ENCODE data around the gene NRP1.

The NRP1 gene

GRCh38 chr10:33350041-33350440 is 15.6 kb upstream of the NRP1 start:
- in situ Hi-C loops (cut with MboI; ENCODE audit: low sequenced_read_pairs) = no loop called here

DNA sequence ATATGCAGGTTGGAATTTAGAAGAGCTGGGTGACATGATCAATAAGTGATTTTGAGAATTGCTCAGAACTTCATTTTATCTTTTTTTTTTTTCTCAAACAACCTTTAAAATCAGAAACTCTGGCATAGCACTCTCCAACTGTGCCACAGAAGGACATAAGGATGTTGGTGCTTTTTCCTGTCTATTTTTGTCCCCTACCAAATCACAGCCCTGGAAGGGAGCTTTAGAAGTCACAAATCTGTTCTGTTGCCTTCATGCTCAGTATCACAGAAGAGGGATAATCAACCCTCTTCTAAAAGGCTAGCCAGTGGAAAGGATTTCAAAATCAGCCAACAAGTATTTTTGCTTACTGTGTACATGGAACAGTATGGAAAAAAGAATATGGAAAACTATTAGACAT is 14.8 kb upstream of the NRP1 start:
- in situ Hi-C loops (cut with MboI; ENCODE audit: low sequenced_read_pairs) = no loop called here

GRCh38 chr10:33347211-33347610 is 12.7 kb upstream of the NRP1 start:
- in situ Hi-C loops (cut with MboI; ENCODE audit: low sequenced_read_pairs) = no loop called here

- in situ Hi-C loops (cut with MboI; ENCODE audit: low sequenced_read_pairs) = no loop called here
Measured at GRCh38 chr10:33345236-33345635, 10.8 kb upstream of the NRP1 start.

DNA sequence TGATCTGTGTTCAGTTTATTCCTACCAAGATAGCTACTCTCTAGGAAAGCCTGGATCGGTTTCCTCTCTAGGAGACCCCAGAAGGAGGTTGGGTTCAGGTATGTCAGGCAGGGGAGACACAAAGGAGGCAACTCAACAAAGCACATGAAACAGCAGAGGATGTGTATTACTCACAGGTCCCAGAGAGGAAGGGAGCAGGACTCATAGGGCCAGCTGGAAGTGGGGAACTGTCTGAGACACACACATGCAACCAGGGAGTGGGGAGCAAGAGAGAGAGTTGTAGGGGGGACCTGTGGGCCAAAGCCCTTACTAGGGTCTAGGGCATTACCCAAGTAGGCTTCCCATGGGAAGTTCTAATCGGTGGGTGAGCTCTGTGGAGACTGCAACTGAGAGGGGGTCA is 10.2 kb upstream of the NRP1 start:
- in situ Hi-C loops (cut with MboI; ENCODE audit: low sequenced_read_pairs) = no loop called here

DNA sequence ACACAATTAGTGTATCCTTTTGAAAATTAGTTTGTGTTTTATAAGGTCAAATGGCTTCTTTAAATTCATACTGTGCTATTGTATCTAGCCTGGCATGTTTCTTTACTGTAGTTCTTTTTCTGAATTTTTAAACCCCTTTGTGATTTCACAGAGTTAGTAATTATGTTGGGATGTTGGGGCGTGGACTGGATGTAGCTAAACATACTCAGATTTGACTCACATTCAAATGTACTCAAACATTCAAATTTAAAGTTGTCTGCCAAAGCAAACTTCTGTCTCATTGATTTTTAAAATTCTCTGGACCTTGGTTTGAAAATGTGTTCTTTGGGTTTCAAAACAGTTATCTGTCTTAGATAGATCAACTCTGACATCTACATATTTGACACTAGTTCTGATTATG is 7.2 kb upstream of the NRP1 start:
- in situ Hi-C loops (cut with MboI; ENCODE audit: low sequenced_read_pairs) = no loop called here

DNA sequence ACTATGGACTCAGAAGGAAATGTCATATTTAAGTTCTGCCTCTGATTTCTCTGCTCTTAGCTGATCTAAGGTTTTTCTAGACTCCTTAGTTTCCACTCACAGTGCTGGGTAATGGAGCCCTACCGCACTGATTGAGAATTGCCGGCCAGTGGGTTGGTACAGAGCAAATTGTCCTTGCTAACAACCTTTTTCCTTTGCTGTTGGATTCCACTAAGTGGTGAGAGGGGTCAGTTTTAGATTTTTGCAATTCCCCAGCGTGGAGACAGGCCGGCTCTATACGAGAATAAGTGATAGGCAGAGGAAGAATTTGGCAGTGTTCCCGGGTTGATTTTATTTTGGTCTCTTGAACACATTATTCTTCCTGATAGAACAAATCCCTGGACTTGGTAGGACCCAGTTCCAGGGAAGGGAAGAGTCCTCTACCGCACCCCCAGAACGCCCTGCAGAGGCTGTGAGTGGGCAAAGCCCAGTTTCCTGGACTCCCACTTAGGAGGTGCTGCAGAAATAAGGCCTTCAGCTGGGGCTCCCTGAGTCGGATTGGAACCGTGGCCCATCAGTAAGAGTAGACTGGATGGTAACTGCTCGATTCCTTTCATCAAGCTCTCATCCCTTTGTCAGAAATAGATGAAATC is 3.0 kb upstream of the NRP1 start:
- in situ Hi-C loops (cut with MboI; ENCODE audit: low sequenced_read_pairs) = no loop called here

DNA sequence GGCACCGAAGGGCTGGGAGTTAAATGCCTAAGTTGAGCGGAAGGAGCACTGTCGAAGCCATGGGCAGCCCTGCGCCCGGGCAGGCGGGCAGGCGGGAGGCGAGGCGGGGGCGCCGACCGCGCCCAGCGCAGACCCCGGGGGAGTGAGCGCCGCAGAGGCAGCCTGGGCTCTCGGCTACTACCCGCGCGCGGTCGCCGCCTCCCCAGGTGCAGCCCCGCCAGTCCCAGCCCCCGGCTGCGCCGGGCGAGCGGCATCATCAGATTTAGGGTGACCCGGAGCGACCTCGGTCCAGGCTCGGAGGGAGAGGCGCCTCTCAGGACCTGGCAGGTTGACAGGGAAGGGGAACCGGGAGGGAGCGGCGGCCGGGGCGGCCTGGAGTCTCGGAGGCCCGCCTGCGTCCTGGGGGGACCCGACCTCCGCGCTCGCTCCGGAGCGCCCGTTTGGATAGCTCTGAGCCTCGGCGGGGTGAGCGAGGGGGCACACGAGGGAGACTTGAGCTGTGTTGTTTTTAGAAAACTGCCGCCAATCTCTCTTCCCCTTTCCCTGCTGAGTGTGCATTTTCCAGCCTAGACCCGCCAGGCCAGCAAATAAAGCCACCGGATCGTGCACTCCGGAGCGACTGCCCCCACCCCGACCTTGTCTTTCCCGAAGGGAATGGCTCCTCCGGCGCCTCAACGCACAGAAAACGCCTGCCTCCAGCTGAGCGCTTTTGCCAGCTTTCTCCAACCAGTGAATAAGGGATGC is 2.3 kb upstream of the NRP1 start:
- in situ Hi-C loops (cut with MboI; ENCODE audit: low sequenced_read_pairs) = no loop called here

- in situ Hi-C loops (cut with MboI; ENCODE audit: low sequenced_read_pairs) = no loop called here
Measured at GRCh38 chr10:33335801-33336581, 1.5 kb upstream of the NRP1 start.

GRCh38 chr10:33335551-33335800 is 1.0 kb upstream of the NRP1 start:
- in situ Hi-C loops (cut with MboI; ENCODE audit: low sequenced_read_pairs) = no loop called here

GRCh38 chr10:33334805-33335550 is 511 bp upstream of the NRP1 start:
- in situ Hi-C loops (cut with MboI; ENCODE audit: low sequenced_read_pairs) = no loop called here

DNA sequence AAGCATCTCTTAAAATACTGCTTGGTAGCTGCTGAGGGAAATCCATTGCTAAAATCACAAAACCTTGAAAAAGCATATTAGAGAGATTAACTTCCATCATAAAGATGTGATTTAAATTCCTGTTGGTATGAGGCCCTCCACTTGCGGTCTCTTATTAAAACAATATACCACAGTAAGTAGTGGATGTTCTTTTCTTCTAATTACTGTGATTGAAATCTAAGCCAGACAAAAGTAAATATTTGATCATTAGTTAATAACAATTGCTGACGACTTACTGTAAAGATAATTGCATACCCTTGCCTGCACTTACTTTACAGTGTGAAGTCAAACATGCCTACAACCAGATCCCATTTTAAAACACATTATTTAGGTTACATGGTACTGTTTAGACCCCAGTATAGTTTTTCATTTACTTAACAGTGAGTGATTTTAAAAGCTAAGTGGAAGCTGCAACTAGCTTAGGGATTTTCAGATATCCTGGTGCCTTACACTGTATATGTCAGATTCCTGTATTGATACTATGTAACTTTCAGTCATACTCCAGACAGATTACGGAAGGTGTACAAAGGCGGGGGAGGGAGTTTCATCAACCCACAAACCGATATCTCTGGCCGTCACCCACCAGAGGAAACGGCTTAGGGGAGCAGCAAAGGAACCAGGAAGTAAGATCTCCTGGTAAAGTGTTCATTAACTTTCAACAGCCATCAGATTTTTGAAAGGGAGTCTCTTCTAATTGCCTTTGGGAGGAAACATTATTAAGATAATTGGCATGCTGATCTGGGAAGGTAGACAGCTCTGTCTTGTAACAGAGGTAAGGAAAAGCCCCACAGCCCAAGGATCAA is 986 bp downstream of the NRP1 start:
- in situ Hi-C loops (cut with MboI; ENCODE audit: low sequenced_read_pairs) = no loop called here

DNA sequence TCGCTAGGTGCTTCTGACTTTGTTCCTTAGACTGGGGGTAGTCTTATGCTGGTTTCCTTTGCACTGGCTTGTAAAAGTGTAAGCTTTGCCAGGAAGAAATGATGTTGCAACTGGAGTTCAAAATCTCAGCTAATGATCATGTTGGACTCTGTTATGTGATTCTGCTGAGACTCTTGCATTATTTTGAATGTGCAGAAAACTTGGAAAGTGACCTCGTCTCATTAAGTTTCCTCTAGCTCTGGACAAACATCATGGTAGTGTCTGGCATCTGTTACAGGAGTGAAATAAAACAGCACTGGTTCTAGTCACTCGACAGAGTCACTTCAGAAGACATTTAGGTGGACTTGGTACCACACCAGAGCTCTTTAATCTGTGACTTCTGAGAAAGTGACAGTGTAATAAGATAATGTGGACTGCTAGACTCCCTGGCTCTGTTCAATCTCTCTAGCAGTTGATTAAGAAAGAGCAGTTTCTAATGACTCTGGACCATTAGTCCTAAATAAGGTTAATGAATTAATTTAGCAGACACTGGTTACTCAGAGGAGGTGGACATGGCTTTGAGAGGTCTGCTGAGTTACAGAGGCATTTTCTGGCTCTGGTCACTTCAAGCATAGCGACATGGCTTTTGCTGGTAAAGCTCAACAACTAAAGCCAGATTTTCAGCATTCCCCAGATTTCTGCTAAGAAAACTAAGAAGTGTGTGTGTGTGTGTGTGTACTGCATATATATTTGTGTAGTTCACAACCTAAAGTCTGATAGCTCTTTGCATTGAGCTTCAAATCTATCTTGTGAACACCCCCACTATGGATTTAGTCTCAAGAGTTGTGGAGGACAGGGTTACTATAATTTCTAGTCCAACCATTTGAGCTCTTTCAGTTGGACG is 2.0 kb downstream of the NRP1 start:
- in situ Hi-C loops (cut with MboI; ENCODE audit: low sequenced_read_pairs) = no loop called here

GRCh38 chr10:33331379-33331694 is 3.1 kb downstream of the NRP1 start:
- in situ Hi-C loops (cut with MboI; ENCODE audit: low sequenced_read_pairs) = no loop called here

DNA sequence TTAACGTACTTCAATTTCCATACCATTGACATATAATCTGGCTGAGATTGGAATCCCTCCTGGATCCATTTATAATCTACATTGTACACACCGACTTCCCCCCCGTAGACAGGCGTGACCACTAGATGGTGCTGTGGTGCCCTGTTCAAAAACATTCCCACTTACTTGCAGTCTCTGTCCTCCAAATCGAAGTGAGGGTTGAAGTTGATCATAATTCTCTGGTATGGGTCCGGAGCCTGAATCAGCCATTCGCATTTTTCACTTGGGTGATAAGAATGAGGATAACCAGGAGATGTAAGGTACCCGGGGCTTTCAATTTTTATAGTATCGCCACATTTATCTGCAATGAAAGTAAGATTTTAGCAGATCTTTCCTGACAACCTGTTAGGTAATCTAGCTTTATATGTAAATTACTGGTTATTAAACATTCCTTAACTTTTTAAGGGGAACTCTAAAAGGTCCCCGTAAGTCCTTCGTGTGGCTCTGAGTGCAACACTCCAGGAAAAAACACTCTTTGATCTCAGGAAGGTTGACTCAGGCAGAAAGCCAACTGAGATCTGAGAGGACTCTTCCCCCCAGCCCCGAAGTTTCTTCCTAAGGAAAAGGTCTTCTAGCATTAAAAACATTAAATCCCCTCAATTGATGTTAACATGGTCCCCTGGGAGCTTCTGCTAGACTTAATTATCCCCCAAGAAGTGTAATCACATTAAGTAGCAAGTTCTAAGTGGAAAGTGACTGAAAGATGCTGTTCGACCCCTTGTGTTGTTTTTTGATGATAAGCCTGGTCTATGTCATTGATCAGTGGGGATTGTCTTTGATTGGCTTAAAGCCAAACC is 3.7 kb downstream of the NRP1 start:
- in situ Hi-C loops (cut with MboI; ENCODE audit: low sequenced_read_pairs) = no loop called here

- in situ Hi-C loops (cut with MboI; ENCODE audit: low sequenced_read_pairs) = no loop called here
Measured at GRCh38 chr10:33329178-33329577, 5.3 kb downstream of the NRP1 start.

DNA sequence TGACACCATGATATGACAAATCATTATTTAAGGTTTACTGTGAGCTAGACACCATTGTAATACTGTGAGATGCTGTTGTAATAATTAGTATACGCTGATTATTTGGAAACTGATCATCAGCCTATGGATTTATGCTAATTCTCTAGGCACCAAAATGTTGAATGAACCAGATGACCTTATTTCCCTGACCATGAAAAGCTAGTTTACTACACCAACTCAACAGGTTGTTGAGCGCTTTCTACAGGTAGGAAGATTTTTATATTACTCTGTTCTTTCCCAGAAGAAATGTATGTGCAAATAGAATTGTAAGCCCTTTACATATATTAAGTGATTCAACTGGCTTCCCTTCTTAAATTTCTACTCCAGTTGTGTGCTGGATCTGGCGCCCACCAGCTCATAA is 6.2 kb downstream of the NRP1 start:
- in situ Hi-C loops (cut with MboI; ENCODE audit: low sequenced_read_pairs) = no loop called here

DNA sequence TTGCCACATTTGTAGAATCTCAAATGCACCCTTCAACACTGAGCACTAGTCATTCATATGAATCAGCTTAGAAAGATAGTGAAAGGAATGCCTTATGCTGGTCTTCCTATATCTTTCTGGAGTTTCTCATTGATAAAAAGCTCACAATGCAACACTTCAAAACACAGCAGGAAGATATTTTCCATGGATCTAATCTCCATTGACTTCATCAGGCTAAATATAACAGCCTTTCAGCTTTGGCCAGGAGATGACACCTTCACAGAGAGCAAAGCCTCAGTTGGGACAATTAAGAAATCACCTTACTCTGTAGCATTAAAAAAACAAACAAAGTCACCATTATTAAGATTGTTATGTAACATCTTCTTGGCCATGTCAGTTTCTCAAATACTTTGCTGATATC is 6.7 kb downstream of the NRP1 start:
- in situ Hi-C loops (cut with MboI; ENCODE audit: low sequenced_read_pairs) = no loop called here

DNA sequence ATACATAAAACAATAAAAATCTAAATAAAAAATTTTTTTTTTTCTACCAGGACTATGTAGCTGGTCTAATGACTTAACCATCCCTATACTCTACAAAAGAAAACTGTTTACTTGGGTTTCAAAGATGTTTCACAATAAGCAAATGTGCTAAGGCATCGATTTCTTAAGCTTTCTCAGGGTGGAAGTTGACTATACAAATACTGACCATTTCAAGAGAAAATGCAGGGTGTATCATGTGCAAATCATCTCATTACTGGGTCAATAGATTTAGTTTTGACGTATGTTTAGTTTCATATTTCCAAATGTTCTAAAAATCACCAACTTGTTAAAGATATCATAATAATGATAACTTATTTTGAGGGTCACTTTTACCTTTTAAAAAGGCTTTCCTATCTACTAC is 7.5 kb downstream of the NRP1 start:
- in situ Hi-C loops (cut with MboI; ENCODE audit: low sequenced_read_pairs) = no loop called here
